Measurements from ENCODE around the gene TLR9.

TLR9 gene

DNA sequence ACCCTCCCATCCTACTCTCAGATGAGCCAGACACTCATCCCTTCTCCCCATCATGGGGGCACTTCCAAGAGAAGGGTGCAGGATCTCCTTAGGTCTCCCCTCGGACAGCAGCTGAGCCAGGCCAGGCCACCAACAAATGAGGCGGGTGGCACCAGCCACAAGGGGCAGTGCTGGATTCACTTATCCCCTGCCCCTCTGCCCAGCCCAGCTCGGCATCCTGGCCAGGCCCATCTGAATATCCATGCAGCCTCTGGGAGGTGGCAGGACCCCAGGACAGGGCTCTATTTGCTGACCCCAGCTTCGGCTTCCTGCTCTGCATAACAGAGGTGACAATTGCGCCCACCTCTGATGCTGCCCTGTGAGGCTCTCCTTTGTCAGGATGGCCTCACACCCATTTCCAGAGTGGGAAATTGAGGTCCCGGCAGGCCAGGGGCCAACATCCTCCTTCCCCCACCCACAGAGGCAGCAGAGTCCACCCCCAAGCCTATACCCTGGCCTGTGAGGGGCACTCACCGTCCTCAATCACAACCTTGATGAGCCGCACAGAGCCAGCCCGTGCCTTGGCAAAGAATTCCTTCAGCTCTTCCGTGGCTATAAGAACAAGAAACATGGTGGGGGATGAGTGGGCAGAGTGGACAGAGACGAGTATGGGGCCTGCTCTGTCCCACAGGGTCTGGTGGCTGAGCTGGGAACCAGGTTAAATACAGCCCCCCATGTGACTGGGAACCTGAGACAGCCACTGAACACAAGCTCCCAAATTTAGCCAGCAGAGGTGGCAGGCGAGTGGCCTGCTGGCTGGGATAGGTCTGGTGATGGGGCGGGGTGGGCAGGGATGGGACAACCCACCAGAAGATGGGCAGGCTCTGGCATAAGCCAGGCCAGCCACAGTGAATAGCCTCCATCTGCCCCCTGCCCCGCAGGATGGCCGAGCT is 9.3 kb upstream of the TLR9 start:
- H3K9ac ChIP-seq (ENCODE audit: low read length) = peak overlapping the region; percentile 11
- peak overlapping the region; percentile 36 for H2BK120ac ChIP-seq (ENCODE audit: low read depth, low read length)
- no peaks in the 10 kb centered on the region for H3K27me3 ChIP-seq (ENCODE audit: control insufficient read depth in 1 of 2, insufficient read depth in 1 of 2, low read length in 2 of 2)
- H3K18ac ChIP-seq (ENCODE audit: low read depth in 1 of 2, low read length in 2 of 2) = no peak overlapping the region
- no peak overlapping the region for H3K27ac ChIP-seq (ENCODE audit: low read length, poor library complexity, severe bottlenecking)
- H3K14ac ChIP-seq (ENCODE audit: low read length in 2 of 2) = no peak overlapping the region
- H3K36me3 ChIP-seq (ENCODE audit: control insufficient read depth in 1 of 2, insufficient read depth in 2 of 2, low read depth in 1 of 2, low read length in 2 of 2) = peaks cover 49 to 58% of the 10 kb centered on the region in 2 experiments
- H2AFZ ChIP-seq (ENCODE audit: low read depth, low read length) = no peak overlapping the region
- H2AK5ac ChIP-seq (ENCODE audit: low read length, severe bottlenecking) = no peak overlapping the region
- no peak overlapping the region for H2BK12ac ChIP-seq (ENCODE audit: low read length in 2 of 2)
- no peak overlapping the region for H2BK15ac ChIP-seq (ENCODE audit: low read depth, poor library complexity, severe bottlenecking)
- H2BK5ac ChIP-seq (ENCODE audit: low read depth, low read length, poor library complexity, severe bottlenecking) = no peak overlapping the region
- H4K8ac ChIP-seq (ENCODE audit: low read length) = no peak overlapping the region
- peaks cover 39% of the 10 kb centered on the region for H3K79me1 ChIP-seq (replicated peaks; ENCODE audit: low read length, poor library complexity, severe bottlenecking)
- H3K4me1 ChIP-seq (ENCODE audit: control insufficient read depth, insufficient read depth, low read depth, low read length) = peaks cover 37% of the 10 kb centered on the region
- H3K4ac ChIP-seq (ENCODE audit: low read depth in 1 of 2, low read length in 2 of 2) = peak overlapping the region in 1 of 2 experiments; percentile 26
- H3K23ac ChIP-seq (ENCODE audit: low read length in 2 of 2) = no peak overlapping the region
- no peak overlapping the region for H4K91ac ChIP-seq (ENCODE audit: low read length)
- no peak overlapping the region for H3K4me3 ChIP-seq (ENCODE audit: insufficient read depth in 1 of 2, low read depth in 1 of 2, low read length in 2 of 2)
- WGBS = 95% methylated on average over 15 of the region's 15 CpGs
- no peak for DNase-seq
- no peaks in the 10 kb centered on the region for H3K9me3 ChIP-seq (ENCODE audit: control insufficient read depth, low read length)
- H3K4me2 ChIP-seq (ENCODE audit: low read length, poor library complexity, severe bottlenecking) = no peak overlapping the region

DNA sequence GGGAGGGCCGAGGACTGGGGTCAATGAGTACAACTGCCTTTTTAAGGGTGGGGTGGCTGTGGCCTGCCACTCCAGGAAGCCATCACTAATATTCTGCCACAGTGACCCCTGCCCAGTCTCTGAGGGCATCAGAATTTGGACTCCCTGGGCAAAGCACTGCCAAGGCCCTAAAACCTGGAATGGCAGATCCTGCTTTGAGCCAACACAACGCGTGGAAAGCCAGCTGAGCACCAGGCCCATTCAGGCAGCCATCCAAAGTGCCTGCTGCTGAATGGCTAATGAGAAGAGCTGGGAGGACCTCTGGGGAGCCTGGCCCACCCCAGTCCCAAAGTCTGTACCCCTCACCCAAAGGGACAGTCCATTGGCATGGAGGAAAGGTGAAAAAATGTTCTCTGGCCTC is 8.5 kb upstream of the TLR9 start:
- Histone ChIP-seq H4K8ac (ENCODE audit: low read length) (no peak overlapping the region), H3K27ac (ENCODE audit: low read length, poor library complexity, severe bottlenecking) (no peak overlapping the region), H4K91ac (ENCODE audit: low read length) (no peak overlapping the region), H2AFZ (ENCODE audit: low read depth, low read length) (no peak overlapping the region), H3K9me3 (ENCODE audit: control insufficient read depth, low read length) (no peaks in the 10 kb centered on the region), H3K18ac (ENCODE audit: low read depth in 1 of 2, low read length in 2 of 2) (no peak overlapping the region), H2BK5ac (ENCODE audit: low read depth, low read length, poor library complexity, severe bottlenecking) (no peak overlapping the region), H3K9ac (ENCODE audit: low read length) (peak overlapping the region; percentile 11), H3K4ac (ENCODE audit: low read depth in 1 of 2, low read length in 2 of 2) (no peak overlapping the region), H3K4me3 (ENCODE audit: insufficient read depth in 1 of 2, low read depth in 1 of 2, low read length in 2 of 2) (no peak overlapping the region), H2BK15ac (ENCODE audit: low read depth, poor library complexity, severe bottlenecking) (no peak overlapping the region), H3K27me3 (ENCODE audit: control insufficient read depth in 1 of 2, insufficient read depth in 1 of 2, low read length in 2 of 2) (no peaks in the 10 kb centered on the region), H3K79me1 (replicated peaks; ENCODE audit: low read length, poor library complexity, severe bottlenecking) (peaks cover 46% of the 10 kb centered on the region), H2BK12ac (ENCODE audit: low read length in 2 of 2) (no peak overlapping the region), H3K14ac (ENCODE audit: low read length in 2 of 2) (no peak overlapping the region), H3K23ac (ENCODE audit: low read length in 2 of 2) (no peak overlapping the region), H3K4me2 (ENCODE audit: low read length, poor library complexity, severe bottlenecking) (no peak overlapping the region), H3K4me1 (ENCODE audit: control insufficient read depth, insufficient read depth, low read depth, low read length) (peaks cover 35% of the 10 kb centered on the region), H2AK5ac (ENCODE audit: low read length, severe bottlenecking) (no peak overlapping the region), H2BK120ac (ENCODE audit: low read depth, low read length) (no peak overlapping the region), H3K36me3 (ENCODE audit: control insufficient read depth in 1 of 2, insufficient read depth in 2 of 2, low read depth in 1 of 2, low read length in 2 of 2) (peaks cover 58 to 66% of the 10 kb centered on the region in 2 experiments)
- DNase-seq = no peak
- WGBS = 89% methylated on average over 3 of the region's 3 CpGs

DNA sequence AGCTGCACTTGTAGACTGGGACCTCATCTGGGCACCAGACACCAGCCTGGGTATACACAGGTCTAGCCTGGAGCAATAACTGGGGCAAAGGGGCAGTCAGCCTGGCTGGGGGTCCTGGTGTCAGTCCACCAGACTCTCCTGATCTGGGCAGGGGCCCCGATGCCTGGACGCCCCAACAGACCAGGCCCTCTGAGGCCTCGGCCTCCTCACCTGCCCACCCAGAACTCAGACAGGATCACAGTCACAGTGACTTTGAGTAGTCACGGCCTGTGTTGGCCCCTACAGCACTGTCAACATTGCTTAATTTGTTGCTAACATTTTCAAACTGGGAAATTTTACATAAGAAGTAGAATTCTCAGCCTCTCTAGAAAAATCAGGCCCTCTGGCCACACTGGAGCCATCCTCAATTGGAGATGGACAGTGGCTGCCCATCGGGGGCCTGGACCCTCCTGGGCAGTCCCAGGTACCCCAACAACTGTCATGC is 7.7 kb upstream of the TLR9 start:
- Histone ChIP-seq H3K27ac (ENCODE audit: low read length, poor library complexity, severe bottlenecking) (no peak overlapping the region), H2AFZ (ENCODE audit: low read depth, low read length) (no peak overlapping the region), H3K36me3 (ENCODE audit: control insufficient read depth in 1 of 2, insufficient read depth in 2 of 2, low read depth in 1 of 2, low read length in 2 of 2) (peaks cover 66 to 74% of the 10 kb centered on the region in 2 experiments), H3K4me1 (ENCODE audit: control insufficient read depth, insufficient read depth, low read depth, low read length) (peaks cover 31% of the 10 kb centered on the region), H3K27me3 (ENCODE audit: control insufficient read depth in 1 of 2, insufficient read depth in 1 of 2, low read length in 2 of 2) (no peaks in the 10 kb centered on the region), H4K8ac (ENCODE audit: low read length) (no peak overlapping the region), H2BK15ac (ENCODE audit: low read depth, poor library complexity, severe bottlenecking) (no peak overlapping the region), H3K4ac (ENCODE audit: low read depth in 1 of 2, low read length in 2 of 2) (no peak overlapping the region), H3K18ac (ENCODE audit: low read depth in 1 of 2, low read length in 2 of 2) (no peak overlapping the region), H2AK5ac (ENCODE audit: low read length, severe bottlenecking) (no peak overlapping the region), H3K9me3 (ENCODE audit: control insufficient read depth, low read length) (no peaks in the 10 kb centered on the region), H3K4me2 (ENCODE audit: low read length, poor library complexity, severe bottlenecking) (no peak overlapping the region), H2BK12ac (ENCODE audit: low read length in 2 of 2) (no peak overlapping the region), H3K23ac (ENCODE audit: low read length in 2 of 2) (no peak overlapping the region), H2BK5ac (ENCODE audit: low read depth, low read length, poor library complexity, severe bottlenecking) (no peak overlapping the region), H3K79me1 (replicated peaks; ENCODE audit: low read length, poor library complexity, severe bottlenecking) (peaks cover 47% of the 10 kb centered on the region), H2BK120ac (ENCODE audit: low read depth, low read length) (no peak overlapping the region), H3K9ac (ENCODE audit: low read length) (peak overlapping the region; percentile 26), H3K4me3 (ENCODE audit: insufficient read depth in 1 of 2, low read depth in 1 of 2, low read length in 2 of 2) (no peak overlapping the region), H4K91ac (ENCODE audit: low read length) (no peak overlapping the region), H3K14ac (ENCODE audit: low read length in 2 of 2) (no peak overlapping the region)
- no peak for DNase-seq
- WGBS = 96% methylated on average over 5 of the region's 5 CpGs

DNA sequence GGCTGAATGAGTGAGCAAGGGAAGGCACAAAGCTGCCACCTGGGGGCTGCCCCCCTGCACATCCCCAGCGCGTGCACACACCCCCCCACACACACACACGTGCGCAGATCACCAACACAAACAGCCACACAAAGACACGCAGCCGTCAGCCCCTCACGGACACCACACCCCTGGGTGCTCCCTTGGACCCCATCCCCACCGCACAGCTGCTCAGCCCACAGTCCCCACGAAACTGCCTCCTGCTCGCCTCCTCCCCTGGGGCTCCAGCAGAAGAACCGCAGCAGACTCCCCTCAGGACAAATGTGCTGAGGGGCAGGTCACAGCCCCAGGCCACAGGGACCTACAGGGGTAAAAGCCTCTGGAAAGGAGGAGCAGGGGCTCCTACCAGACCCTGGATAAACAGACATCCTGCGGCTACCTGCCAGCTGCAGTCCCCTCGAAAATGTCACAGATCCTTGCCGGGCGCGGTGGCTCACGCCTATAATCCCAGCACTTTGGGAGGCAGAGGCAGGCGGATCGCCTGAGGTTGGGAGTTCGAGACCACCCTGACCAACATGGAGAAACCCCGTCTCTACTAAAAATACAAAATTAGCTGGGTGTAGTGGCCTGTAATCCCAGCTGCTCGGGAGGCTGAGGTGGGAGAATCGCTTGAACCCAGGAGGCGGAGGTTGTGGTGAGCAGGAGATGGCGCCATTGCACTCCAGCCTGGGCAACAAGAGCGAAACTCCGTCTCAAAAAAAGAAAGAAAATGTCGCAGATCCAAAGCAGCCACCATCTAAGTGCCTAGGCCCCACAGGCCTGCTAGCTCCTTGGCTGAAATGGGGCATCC is 7.0 kb upstream of the TLR9 start:
- Histone ChIP-seq H4K8ac (ENCODE audit: low read length) (no peak overlapping the region), H2AK5ac (ENCODE audit: low read length, severe bottlenecking) (no peak overlapping the region), H2BK15ac (ENCODE audit: low read depth, poor library complexity, severe bottlenecking) (no peak overlapping the region), H3K4me1 (ENCODE audit: control insufficient read depth, insufficient read depth, low read depth, low read length) (peaks cover 25% of the 10 kb centered on the region), H2BK12ac (ENCODE audit: low read length in 2 of 2) (no peak overlapping the region), H3K27ac (ENCODE audit: low read length, poor library complexity, severe bottlenecking) (no peak overlapping the region), H3K14ac (ENCODE audit: low read length in 2 of 2) (no peak overlapping the region), H3K9me3 (ENCODE audit: control insufficient read depth, low read length) (no peaks in the 10 kb centered on the region), H3K18ac (ENCODE audit: low read depth in 1 of 2, low read length in 2 of 2) (no peak overlapping the region), H2BK5ac (ENCODE audit: low read depth, low read length, poor library complexity, severe bottlenecking) (no peak overlapping the region), H3K4me3 (ENCODE audit: insufficient read depth in 1 of 2, low read depth in 1 of 2, low read length in 2 of 2) (no peak overlapping the region), H2AFZ (ENCODE audit: low read depth, low read length) (no peak overlapping the region), H3K9ac (ENCODE audit: low read length) (peak overlapping the region; percentile 26), H3K4ac (ENCODE audit: low read depth in 1 of 2, low read length in 2 of 2) (no peak overlapping the region), H2BK120ac (ENCODE audit: low read depth, low read length) (no peak overlapping the region), H3K79me1 (replicated peaks; ENCODE audit: low read length, poor library complexity, severe bottlenecking) (peaks cover 47% of the 10 kb centered on the region), H3K36me3 (ENCODE audit: control insufficient read depth in 1 of 2, insufficient read depth in 2 of 2, low read depth in 1 of 2, low read length in 2 of 2) (peaks cover 72 to 81% of the 10 kb centered on the region in 2 experiments), H4K91ac (ENCODE audit: low read length) (no peak overlapping the region), H3K23ac (ENCODE audit: low read length in 2 of 2) (no peak overlapping the region), H3K4me2 (ENCODE audit: low read length, poor library complexity, severe bottlenecking) (no peak overlapping the region), H3K27me3 (ENCODE audit: control insufficient read depth in 1 of 2, insufficient read depth in 1 of 2, low read length in 2 of 2) (no peaks in the 10 kb centered on the region)
- DNase-seq = no peak
- 94% methylated on average over 26 of the region's 28 CpGs for WGBS

All from mesenchymal stem cell (in vitro differentiated cells and primary cell).